ENCODE data around the gene PEX13. TPM values are rescaled to one million over a fixed set of nuclear protein-coding genes. Genes with fewer than 3 reads are reported as not detected.
"Not testable (repeated sequence)": the region's sequence is repeated elsewhere in the genome, so short reads cannot be mapped to it uniquely, and the experiment has no call there.

Gene PEX13
- total RNA-seq, 1 donor from 2014 or later, result 36.1 TPM

DNA sequence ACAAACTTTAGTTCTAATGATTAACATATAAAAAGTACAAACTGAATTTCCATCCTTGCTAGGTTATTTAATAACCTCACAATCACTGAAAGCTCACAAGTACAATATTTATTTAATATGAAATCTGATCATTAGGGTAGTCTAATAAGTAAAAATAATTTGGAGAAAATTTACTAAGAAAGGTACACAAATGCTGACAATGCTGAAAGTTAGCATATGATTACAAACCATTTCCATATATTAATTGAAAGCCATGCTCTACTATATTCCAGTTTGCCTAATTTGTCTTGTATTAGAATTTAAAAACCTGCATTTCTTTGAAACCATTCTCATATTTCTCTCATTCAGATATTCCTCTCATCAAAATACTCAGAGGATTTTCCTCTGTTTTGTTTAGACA is 8.2 kb upstream of the PEX13 start:
- DNase-seq (ENCODE audit: low spot score), result no peak

DNA sequence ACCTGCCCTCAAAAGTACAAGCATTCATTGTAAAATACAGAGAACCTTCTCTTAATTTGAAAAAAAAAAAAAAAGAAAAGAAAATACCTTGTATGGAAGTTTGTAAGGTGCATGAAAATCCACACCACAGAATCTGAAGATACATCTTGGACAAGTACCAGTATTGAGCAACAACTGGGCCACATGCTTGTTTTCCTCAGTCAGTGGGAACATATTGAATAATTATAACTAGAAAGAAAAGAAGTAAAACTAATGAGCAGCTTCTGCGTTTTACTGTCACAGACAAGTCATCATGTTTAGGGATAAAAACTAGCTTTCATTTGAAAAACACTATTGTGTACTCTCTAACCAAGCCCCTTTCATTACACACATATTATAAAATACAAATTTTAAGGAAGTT is 5.8 kb upstream of the PEX13 start:
- no peak for DNase-seq (ENCODE audit: low spot score)

DNA sequence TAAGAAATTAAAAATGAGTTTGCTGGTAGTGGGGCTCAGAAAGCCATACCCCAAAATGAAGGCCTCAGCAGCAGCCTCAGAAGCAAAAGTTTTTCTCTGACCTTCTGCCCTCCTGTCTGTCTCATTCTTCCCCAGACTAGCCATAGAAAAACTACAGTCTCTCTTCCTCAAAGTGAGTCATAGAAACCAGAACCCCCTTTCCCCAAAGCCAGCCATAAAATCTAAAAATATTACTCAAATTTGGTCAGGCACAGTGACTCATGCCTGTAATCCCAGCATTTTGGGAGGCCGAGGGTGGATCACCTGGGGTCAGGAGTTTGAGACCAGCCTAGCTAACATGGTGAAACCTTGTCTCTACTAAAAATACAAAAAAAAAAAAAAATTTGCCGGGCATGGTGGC is 5.2 kb upstream of the PEX13 start:
- DNase-seq (ENCODE audit: low spot score), result not testable (repeated sequence)

DNA sequence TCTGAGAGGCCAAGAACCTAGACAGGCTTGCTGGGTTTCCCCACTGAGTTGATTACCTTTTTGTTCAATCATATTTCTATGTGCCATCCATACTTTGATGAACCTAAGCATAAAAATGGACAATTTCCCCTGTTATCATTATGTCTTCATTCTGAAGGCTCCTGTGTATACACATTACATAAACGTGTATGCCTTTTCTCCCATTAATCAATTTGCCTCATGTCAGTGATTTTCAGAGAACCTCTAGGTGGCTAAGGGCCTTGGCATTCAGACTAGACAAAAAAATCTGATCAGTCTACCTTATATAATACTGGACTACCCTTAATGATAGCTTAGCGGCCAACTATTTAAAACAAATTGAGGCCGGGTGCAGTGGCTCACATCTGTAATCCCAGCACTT is 4.1 kb upstream of the PEX13 start:
- DNase-seq (ENCODE audit: low spot score), result no peak

DNA sequence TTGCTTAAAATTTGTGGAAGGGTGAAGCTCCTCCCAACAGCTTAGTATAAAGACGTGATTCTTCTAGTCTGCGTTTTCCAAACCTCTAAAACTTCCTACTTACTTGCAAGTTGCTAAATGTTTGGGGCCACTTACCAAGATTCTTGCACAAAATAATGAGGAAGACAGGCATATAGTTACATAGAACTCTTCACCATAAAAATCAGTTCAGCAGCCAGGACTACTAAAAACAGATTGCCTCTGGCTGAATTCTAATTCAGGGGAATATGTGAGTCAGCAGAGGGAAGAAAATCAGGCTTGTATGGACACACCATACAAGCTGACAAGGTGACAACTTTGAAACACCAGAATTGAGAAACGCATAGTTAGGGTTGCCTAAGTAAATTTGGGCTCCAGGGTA is 2.8 kb upstream of the PEX13 start:
- no peak for DNase-seq (ENCODE audit: low spot score)

DNA sequence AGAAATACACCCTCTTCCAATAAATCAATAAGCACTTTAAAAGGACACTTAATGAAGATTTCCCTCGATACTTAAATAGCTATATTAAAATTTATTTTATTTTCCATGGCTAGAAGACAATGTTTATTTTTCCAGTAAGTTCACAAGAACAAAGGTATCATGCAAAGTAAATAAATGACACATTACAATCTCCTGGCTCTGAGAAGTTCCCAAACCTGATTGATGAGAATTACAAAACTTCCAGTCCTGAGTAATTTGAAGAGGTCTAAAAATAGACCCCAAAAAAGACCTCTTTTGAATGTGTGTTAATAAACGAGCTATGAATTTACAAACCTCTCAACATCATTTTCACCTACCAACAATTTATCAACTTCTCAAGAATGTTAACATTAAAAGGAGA is 1.5 kb upstream of the PEX13 start:
- no peak for DNase-seq (ENCODE audit: low spot score)

DNA sequence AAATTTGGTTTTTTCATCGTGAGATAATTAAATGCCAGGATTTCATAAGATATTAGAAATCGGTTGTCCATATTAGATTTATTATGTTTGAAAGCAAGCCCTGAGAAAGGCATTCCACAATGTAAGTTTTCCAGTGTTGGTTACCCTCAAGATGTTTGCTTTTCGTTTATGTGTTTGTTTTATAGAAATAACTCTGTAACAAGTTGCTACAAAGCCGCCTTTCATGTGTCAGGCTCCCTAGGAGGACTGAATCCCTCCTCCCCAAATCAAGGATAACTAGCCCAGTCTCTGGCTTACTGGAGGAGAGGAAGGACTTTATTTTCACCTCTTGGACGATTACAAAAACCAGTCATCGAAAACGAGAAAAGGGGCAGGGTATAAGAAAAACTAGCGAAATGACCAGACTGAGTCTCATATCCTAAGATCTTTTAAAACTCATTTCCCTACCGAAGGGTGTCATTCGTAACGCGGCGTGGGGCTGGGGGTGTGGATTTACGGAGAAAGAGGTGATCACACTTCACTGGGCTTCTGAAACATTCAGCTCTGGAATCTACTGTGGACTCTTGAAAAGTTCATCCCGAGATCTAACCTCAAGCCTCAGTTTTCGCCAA is 1.0 kb upstream of the PEX13 start:
- DNase-seq (ENCODE audit: low spot score), result no peak

DNA sequence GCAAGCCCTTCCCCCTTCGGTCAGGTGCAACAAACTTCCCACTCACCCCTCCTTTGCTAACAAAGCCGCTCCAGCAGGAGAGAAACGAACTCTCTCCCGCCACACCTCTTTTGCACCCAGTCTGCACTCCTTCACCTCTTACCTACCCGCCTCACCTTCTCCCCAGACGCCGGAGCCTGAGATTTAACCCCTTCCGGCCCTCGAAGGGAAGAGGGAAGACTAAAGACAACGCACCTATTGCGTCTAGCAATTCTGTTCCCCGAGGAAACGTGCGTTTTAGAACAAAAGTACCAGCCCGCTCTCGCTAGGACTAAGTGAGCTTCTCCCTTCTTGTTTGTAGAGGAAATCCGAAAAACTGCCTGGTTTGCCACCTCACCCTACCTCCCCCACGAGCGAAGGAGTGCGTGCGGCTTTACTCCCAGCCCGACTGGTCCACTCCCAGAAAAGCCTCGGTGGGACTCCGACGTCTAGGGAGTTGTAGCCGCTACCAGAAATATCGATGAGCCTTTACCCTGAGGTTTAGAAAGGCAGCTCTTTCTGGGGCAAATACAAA is 441 bp upstream of the PEX13 start:
- DNase-seq (ENCODE audit: low spot score), result peak; percentile 87

DNA sequence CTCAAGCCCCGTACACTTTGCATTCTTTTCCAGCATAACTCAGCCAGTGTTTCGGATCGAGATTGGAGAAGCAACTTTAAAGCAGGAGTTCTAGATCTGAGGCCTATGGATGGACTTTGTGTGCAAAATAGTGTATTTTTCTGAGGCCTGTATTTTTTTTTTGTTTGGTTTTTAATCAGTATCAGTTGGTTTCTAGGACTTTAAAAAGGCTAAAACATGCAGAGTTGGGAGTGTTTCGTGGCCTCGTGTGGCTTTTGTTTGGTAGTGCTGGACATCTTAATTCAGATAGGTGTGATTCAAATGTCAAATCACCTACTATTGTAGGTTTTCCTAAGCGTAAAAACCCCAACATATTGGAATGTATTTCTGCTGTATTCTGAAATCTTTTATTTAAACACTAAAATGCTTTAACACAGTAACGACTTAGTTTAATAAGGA is 817 bp downstream of the PEX13 start:
- DNase-seq (ENCODE audit: low spot score), result no peak

DNA sequence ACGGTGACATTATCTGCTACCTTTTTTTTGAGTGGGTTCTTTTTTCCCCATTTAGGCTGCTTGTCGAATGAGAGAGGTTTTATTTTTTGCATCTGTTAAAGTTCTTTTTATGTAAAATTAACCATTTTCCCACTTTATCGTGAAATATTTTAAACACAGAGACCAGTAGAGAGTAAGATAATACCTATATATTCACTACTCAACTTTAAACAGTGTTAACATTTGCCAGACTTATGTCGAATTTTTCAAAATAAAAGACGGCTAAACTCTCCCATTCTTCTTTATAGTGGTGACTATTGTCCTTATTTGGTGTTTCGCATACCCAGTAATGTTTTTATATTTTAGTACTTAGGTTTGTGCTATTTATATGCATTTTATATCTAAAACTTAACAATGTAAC is 1.3 kb downstream of the PEX13 start:
- DNase-seq (ENCODE audit: low spot score), result no peak

DNA sequence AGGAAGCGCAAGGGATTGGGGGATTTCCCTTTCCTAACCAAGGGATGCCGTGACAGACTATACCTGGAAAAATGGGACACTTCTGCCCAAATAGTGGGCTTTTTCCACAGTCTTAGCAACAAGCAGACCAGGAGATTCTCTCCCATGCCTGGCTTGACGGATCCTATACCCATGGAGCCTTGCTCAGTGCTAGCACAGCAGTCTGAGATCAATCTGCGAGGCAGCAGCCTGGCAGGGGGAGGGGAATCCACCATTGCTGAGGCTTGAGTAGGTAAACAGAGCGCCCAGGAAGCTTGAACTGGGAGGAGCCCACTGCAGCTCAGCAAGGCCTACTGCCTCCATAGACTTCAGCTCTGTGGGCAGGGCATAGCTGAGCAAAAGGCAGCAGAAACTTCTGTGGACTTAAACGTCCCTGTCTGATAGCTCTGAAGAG is 3.7 kb downstream of the PEX13 start:
- DNase-seq (ENCODE audit: low spot score), result no peak

DNA sequence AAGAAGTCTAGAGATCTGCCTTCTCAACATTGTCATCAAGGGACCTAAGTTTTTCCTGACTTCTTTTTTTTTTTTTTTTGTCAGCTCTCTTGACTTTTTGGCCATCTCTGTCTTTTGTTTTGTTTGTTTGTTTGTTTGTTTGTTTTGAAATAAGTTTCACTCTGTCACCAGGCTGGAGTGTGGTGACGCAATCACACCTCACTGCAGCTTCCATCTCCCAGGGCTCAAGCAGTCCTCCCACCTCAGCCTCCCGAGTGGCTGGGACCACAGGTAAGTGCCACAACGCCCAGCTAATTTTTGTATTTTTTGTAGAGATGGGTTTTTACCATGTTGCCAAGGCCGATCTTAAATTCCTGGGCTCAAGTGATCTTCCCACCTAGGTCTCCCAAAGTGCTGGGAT is 6.2 kb downstream of the PEX13 start:
- no peak for DNase-seq (ENCODE audit: low spot score)

DNA sequence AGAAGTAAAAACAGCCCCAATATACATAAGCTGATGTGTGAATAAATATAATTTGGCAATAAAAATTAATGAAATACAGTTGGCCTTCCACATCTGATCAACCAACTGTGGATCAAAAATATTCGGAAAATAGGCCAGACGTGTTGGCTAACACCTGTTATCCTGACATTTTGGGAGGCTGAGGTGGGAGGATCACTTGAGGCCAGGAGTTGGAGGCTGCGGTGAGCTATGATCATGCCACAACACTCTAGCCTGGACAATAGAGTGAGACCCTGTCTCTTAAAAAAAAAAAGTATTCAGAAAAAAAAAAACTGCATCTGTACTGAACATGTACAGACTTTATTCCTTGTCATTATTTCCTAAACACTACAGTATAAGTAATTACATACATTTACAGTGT is 12.0 kb downstream of the PEX13 start:
- DNase-seq (ENCODE audit: low spot score), result no peak

DNA sequence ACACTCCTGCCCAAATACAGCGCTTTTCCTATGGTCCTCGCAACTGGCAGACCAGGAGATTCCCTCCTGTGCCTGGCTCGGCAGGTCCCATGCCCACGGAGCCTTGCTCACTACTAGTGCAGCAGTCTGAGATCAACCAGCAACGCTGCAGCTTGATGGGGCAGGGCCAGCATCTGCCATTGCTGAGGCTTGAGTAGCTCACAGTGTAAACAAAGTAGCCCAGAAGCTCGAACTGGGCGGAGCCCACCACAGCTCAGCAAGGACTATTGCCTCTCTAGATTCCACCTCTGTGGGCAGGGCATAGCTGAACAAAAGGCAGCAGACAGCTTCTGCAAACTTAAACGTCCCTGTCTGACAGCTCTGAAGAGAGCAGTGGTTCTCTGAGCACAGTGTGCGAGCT is 17.1 kb downstream of the PEX13 start:
- not testable (repeated sequence) for DNase-seq (ENCODE audit: low spot score)

DNA sequence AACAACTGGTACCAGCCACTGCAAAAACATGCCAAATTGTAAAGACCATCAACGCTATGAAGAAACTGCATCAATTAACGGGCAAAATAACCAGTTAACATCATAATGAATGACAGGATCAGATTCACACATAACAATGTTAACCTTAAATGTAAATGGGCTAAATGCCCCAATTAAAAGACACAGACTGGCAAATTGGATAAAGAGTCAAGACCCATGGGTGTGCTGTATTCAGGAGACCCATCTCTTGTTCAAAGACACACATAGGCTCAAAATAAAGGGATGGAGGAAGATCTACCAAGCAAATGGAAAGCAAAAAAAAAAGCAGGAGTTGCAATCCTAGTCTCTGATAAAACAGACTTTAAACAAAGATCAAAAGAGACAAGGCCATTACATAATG is 19.1 kb downstream of the PEX13 start:
- not testable (repeated sequence) for DNase-seq (ENCODE audit: low spot score)

DNA sequence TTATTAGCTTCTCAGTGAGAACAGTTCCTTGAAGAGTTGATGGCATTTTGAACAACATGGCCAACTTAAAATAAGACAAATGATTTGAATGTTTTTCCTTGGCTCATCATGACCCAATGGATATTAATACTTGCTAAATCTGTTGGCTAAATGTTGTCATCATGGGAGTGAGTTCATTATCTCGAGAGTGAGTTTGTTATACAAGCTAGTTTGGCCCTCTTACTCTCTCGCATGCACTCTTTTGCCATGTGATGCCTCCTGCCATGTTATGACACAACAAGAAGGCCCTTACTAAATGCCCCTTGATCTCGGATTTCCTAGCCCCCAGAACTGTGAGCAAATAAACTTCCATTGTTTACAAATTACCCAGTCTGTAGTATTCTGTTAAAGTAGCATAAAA is 25.3 kb downstream of the PEX13 start:
- DNase-seq (ENCODE audit: low spot score), result no peak

DNA sequence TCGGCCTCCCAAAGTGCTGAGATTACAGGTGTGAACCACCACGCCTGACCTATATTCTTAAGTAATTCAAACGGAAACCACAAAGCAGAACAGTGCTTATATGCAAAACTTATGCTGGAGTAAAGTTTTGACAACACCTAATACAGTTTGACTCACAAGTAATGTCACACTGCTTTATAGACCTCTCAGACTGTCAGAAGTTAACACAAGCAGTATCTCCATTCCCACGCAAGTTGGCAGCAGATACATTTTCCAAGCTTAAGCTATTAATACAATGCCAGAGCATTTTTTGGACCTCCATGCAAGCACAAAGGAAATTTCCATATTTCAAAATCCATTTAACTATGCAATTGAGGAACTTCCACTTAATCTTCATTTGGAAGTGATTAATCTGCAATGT is 27.1 kb downstream of the PEX13 start:
- DNase-seq (ENCODE audit: low spot score), result no peak

DNA sequence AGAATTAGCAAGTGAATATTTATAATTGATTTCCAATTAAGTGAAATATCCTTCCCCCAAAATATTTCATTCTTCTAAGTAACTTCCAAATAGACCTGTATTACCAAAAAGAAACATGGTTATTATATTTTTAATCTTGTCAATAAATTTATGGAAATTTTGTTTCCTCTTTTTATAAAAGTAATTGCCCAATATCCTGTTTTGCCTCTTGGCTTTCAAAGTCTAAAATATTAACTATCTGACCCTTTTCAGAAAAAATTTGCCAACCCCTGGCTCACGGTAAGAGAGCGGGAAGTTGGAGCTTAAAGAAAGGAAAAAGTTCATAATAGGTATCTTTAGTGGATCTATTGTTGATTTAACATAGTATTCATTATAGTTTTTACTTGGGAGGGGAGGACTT is 27.7 kb downstream of the PEX13 start:
- DNase-seq (ENCODE audit: low spot score), result no peak

DNA sequence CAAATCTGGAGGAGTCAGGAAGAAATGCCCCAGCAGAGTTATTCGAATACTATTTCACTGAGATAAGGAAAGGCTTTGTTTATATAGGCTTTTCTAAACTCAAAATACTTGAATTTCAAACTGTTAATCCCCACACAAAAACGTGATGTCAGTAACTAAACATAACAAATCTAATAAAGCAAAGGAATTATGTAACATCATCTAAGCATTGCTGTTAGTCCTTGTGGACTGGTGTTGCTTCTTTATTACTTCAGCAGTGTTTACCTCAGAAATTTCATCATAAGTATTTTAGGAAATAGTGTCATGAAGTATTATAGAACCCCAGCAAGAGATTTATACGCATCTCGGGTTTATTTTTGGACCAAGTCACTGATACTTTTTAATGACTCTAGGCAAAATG is 28.5 kb downstream of the PEX13 start:
- no peak for DNase-seq (ENCODE audit: low spot score)

DNA sequence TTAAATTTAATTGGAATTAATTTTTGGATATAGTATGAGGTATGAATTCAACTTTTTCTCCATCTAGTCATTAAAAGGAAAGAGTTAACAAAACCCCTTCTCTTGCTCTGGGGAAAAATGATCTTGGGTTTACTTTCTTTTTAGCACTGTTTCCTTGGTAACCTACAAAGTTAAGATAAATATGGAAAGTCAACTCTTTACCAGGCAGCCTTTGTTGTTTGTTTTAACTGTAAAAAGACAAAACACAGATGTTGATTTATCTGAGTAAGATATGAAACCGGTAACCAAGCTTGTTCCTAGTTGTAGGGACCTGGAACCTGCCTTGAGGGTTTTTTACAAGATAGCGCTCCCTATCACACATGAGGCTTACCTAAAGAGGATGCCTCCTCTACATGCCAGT is 38.0 kb downstream of the PEX13 start:
- DNase-seq (ENCODE audit: low spot score), result no peak

DNA sequence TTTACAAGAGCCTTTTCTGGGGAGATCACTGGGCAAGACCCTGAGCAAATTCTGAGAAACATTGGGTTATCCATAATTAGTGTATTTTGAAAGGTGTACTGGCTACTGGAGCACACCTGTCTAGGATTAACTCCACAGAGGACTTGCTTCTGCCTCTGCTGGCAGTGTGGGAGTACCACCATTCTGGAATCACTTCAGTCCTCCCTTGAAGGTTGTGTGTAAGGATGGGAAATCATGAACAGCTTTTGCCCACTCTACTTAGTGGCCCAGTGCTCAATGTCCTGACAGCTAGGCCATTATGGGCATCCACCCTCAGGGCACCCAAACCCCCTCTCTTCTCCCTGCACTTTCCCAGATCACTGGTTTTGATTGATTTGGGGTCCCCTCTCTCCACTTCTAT is 40.0 kb downstream of the PEX13 start:
- no peak for DNase-seq (ENCODE audit: low spot score)

DNA sequence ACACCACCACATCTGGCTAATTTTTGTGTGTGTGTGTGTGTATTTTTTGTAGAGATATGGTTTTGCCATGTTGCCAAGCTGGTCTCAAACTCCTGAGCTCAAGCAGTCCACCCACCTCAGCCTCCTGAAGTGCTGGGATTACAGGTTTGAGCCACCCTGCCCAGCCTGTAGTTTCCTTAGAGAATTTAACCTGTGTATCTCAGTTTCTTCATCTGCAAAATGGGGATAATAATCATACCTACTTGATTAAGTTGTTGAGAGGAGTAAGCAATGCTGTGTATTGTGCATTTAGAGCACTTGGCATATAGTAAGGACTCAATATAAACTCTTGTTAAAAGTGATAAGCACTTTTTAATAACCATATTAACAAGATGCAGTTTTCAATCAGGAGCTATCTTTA is 41.9 kb downstream of the PEX13 start:
- DNase-seq (ENCODE audit: low spot score), result no peak

DNA sequence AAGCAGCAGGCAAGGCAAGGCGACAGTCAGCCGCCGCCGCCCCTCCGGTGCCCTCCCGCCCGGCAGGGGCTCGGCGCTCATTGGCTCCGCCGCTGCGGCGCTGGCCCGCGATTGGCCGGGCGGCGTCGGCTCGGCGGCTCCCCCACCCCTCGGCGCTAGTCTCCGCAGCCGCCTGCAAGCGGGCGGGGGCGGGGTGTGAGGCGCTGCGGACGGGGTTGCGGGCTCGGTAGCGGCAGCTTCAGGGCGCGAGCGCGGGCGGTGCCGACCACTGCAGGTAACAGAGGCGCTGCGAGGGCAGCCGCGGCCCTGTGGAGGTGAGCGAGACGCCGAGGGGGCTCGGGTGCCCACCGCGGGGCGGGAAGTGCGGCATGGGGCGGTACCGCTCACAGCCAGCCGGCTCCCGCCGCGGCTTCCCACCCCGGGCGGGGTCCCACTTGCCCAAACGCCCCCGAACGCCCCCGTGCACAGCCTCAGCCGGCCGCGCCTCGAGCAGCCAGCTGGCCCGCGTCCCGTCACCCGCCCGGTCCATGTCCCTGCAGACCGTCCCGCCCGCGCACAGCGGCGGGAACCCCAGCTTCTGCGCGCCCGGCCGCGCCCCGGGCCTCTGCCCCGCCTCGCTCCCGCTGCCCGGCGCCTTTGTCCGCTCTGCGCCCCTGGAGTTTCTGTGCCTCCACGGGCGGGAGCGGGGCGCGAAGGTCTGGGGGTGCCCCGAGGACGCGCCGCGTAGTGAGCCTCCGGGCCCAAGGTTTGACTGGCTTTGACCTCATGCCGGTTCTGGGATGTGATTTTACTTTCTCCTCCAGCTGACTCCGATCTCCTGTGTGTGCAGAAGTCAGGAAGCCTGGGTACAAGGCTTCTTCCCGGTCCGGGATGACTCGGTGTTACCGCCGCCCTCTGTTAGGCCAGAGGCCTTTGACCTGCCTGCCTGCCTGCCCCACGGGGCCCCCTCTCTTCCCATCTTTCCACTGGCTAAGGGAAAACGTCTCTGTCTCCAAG is 48.5 kb downstream of the PEX13 start, which contains the start of gene SANBR:
Gene SANBR (plus strand): TSS at position 158 of the 996 bp plus-strand sequence. CDS start 4,480 bp downstream, outside the sequence.
- peak; percentile 86 for DNase-seq (ENCODE audit: low spot score)
